Activated T-cell treated with anti-CD3 and anti-CD28 coated beads, Interleukin-2, amount 50 U/mL, for 48 hours (primary cell): ENCODE data around the gene ACTG1.

Experiments used
- DNase-seq, 2 experiments: peaks; one replicate each; pipeline ENCODE4 v3.0.0-alpha.2; 2020

ACTG1 gene

DNA sequence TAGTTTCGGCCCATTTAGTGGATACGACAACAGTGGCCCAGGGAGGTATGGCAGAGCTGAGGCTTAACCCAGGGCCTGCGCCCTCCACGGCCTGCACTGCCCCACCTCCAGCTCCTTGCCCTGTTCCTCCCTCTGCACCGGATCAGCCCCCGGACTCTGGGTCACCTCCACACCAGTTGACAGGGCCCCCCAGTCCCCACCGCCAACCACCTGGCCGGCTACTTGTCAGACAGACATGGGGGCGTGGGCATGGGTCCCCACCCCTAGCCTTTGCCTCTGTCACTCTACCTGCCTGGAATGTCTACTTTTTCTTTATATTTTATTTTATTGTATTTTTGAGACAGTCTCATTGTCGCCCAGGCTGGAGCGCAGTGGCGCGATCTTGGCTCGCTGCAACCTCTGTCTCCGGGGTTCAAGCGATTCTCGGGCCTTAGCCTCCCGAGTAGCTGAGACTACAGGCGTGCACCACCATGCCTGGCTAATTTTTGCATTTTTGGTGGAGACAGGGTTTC is 3.0 kb upstream of the ACTG1 start:
- no peak for DNase-seq

DNA sequence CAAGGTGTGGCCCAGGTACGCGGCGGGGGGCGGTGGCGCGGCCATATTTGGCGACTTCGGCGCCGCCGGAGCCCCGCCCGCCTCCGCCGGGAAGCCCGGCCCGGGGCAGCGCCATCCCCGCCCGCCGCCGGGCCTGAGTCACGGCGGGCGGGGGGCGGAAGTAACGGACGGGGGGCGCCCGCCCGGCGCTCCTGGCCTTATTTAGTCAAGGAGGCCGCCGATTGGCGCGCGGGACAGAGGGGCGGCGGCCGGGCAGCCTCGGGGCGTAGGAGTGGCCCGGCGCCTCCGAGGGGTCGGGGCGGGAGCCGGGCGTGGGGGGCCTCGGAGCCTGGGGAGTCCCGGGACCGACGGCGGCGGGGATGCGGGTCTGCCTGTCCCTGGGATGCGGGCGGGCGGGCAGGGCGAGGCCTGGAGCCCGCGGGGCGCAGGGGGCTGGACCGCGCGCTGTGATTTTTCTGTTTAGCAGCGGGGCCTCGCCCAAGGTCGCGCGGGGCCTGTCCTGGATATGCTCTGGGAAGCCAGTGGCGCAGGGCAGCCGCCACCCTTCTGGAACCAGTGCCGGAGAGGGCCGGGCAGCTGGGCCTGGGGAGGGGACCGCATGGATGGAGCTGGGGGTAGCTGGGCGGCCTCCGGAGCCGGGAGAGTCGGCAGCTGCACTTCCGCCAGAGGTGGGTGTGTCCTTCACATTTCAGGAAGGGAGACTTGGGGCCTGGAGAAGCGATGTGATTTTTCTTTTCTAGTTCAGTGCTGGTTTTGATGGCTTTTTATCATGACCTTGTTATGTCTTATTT is 2.3 kb upstream of the ACTG1 start:
- peak; percentile 77 to 83 for DNase-seq

GRCh38 chr17:81514489-81514738 is 1.8 kb upstream of the ACTG1 start:
- DNase-seq: no peak

GRCh38 chr17:81513753-81514488 is 1.3 kb upstream of the ACTG1 start:
- DNase-seq: peak; percentile 74 to 76

DNA sequence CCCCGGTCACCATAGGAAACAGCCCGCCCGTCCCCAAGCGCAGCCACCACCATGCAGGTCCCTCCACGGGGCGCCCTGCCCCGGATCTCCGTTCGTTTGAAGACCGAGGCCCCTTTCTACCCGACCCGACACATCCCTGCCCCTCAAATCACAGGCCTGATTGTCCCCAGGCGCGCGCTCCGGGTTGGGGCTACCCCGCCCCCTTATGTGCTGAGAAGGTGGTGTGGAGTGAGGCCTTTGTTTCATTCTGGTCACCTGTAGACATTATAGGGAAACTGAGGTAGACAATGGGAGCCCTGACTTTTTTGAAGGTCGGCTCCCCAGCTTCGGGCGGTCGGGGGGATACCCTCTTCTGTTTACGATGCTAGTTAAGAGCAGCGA is 763 bp upstream of the ACTG1 start:
- peak; percentile 83 to 86 for DNase-seq

DNA sequence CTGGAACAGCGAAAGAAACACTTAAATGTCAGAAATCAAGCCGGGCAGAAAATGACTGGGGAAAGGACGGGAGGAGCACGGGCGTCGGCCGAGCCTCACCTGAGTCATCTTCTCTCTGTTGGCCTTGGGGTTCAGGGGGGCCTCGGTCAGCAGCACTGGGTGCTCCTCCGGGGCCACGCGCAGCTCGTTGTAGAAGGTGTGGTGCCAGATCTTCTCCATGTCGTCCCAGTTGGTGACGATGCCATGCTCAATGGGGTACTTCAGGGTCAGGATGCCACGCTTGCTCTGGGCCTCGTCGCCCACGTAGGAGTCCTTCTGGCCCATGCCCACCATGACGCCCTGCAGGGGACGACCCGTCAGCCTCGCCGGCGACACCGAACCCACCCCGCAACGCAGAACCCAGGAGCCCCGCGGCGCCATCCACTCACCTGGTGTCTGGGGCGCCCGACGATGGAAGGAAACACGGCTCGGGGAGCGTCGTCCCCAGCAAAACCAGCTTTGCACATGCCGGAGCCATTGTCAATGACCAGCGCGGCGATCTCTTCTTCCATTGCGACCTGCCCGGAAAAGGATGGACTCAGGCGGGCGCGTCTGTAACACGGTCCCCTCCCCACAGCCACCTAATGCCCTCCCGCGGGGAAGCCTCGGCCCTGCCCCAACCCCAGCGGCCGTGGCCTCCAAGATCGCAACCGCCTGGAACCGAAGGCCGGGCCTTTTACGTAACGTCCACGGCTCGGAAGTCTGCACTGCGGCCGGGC is 616 bp downstream of the ACTG1 start:
- peak; percentile 51 to 60 for DNase-seq

- DNase-seq: peak in 1 of 2 experiments; percentile 48
Measured at GRCh38 chr17:81511554-81511803, 1.1 kb downstream of the ACTG1 start.

DNA sequence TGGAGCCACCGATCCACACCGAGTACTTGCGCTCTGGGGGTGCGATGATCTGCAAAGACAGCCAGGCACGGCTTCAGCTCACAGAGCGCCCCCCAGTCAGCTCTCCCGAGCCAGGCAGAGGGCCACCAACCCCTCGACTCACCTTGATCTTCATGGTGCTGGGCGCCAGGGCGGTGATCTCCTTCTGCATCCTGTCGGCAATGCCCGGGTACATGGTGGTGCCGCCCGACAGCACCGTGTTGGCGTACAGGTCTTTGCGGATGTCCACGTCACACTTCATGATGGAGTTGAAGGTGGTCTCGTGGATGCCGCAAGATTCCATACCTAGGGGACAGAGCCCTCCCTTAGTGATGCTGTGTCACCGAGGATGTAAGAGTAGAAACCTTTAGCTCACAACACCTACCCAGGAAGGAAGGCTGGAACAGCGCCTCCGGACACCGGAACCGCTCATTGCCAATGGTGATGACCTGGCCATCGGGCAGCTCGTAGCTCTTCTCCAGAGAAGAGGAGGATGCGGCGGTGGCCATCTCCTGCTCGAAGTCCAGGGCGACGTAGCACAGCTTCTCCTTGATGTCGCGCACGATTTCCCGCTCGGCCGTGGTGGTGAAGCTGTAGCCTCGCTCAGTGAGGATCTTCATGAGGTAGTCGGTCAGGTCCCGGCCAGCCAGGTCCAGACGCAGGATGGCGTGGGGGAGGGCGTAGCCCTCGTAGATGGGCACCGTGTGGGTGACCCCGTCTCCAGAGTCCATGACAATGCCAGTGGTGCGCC is 1.6 kb downstream of the ACTG1 start:
- DNase-seq: peak; percentile 52 to 59

DNA sequence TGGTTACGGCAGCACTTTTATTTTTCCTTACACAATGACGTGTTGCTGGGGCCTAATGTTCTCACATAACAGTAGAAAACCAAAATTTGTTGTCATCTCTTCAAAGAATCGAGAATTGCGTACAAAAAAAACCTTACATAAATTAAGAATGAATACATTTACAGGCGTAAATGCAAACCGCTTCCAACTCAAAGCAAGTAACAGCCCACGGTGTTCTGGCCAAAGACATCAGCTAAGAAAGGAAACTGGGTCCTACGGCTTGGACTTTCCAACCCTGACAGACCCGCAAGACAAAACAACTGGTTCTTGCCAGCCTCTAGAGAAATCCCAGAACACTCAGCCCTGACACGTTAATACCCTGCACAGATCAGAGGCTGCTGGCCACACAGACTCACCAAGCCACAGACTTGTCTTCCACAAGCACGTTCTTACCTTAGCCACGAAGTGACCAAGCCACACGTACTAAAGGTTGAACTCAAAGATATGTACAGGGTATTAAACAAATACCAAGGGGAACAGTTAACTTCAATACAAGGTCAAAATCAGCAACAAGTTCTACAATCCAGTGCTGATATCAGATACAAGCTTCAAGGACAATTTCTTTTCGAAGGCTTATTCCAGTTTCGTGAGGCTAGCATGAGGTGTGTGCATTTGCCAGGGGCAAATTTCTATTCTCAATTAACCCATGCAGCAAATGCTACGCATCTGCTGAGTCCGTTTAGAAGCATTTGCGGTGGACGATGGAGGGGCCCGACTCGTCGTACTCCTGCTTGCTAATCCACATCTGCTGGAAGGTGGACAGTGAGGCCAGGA is 2.4 kb downstream of the ACTG1 start:
- peak in 1 of 2 experiments; percentile 39 for DNase-seq

DNA sequence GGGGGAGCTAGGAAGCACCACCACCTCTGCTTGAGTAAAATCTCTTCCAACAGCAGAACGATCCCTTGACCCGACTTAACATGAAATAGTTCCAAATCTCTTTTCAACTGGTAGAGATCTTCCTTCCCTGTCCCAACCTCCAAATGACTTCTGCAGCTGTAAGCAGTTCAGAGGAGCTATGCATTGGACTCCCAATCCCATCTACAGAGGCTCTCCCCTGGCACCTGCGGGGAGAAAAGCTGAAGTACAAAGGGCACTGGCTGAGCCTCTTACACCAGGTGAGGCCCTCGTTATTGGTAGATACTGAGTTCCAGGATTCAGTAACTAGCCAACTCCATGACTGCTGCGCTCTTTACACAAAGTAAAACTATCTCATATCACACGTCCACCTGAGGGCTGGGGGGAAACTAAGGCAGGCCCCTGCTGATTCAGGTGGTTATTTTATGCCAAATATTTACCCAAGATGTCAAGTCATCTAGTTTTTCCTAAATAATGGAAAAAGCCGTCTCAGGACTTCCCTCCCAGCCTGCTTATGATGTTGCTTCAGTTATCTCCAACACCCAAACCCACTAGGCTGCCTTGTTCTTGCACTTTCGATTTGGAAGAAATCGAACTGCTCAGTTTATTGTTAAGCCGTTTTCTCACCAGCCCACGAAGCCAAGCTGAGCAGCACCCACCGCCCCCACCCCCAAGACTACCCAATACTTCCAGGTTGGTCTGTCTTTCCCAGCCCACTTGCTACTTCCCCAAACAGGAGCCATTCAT is 3.2 kb downstream of the ACTG1 start:
- DNase-seq: peak; percentile 54

GRCh38 chr17:81508639-81509206 is 3.9 kb downstream of the ACTG1 start:
- DNase-seq: peak; percentile 48 to 56

DNA sequence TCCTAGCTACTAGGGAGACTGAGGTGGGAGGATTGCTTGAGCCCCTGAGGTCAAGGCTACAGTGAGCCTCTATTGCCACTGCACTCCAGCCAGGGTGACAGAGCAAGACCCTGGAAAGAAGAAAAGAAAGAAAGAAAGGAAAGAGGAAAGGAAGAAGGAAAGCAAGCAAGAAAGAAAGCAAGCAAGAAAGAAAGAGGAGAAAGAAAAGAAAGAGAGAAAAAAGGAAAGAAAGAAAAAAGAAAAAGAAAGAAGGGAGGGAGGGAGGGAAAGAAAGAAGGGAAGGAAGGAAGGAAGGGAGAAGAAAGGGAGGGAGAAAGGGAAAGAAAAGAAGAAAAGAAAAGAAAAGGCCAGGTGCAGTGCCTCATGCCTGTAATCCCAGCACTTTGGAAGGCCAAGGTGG is 9.0 kb downstream of the ACTG1 start:
- DNase-seq: no peak

DNA sequence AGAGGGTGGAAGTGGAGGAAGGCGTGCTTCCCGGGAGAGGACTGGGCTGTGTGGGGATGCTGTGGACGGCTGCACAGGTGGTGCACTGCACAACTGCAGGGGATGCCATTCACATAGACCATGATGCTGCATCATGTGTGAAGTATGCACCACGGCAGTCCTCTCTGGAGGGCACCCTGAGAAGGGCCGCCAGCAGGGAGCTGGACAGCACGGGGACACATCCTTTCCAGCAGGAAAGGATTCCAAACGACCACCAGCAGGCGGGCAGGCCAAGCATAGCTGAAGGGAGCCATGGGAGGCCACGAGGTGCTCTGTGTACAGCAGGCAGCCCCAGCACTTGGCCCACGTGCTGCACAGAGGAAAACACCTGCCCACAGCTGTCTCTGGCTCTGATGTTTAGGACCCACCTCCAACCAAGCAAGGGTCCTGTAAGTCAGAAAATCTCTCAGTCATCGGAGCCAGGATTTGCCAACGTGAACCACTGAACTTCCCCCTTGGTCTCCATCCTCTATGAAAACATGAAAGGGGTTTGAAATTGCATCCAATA is 10.1 kb downstream of the ACTG1 start:
- DNase-seq: no peak

GRCh38 chr17:81500047-81500446 is 12.6 kb downstream of the ACTG1 start:
- no peak for DNase-seq

- no peak for DNase-seq
Measured at GRCh38 chr17:81499601-81499970, 13.0 kb downstream of the ACTG1 start.

- DNase-seq: no peak
Measured at GRCh38 chr17:81498953-81499600, 13.5 kb downstream of the ACTG1 start.

DNA sequence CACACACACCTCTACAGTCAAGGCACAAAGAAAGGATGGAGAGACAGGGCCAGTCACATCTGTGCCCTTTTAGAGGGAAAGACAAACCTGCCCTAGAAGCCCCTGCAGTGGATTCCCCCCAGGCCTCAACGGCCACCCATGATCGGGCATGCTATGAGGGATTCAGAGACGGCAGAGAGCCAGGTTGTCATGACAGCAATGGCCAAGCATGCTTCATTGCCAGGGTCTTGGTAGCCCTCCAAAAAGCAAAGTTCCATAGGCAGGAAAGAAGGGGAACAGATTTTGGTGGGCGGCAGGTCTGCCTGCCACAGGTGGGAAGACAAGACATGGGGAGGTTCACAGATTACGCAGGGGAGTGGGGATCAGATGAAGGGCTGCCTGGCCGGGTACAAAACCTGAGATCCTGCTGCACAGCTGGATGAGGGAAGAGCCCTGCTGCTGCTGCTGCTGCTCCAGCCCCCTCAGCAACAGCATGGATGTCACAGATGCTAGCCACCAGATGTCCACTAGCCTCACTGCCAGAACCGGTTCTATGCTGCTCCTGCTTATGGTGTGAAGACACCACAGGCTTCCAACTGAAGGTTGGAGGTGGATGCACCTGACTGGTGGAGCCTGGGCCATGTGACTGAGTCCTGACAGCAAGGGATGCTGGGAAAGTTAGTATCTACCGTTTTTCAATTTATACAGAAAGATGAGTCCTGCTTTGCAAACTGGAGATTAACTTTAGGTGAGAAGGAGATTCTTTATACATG is 17.8 kb downstream of the ACTG1 start:
- no peak for DNase-seq

GRCh38 chr17:81493198-81494038 is 19.2 kb downstream of the ACTG1 start:
- no peak for DNase-seq

- no peak for DNase-seq
Measured at GRCh38 chr17:81492706-81493105, 19.9 kb downstream of the ACTG1 start.
